ENCODE measurements around the gene CHRNA7. TPM values are rescaled to one million over a fixed set of nuclear protein-coding genes. Genes with fewer than 3 reads are reported as not detected.
A peak's percentile ranks its signal among the peaks of the same experiment; 100 is the strongest.

Gene CHRNA7
- total RNA-seq, 1 experiment from 2014 or later, result 7.8 TPM

GRCh38 chr15:32042269-32042972 lies 12.1 kb downstream of the CHRNA7 start:
- DNase-seq (ENCODE audit: low spot score) (no peak), ATAC-seq (no peak)
- H3K4me1 Mint-ChIP-seq, result peaks cover 16% of the 10 kb centered on the region
- CTCF ChIA-PET, result interaction anchor here (0.8 to 2.4 kb wide), 3 partner anchors 11 to 65 kb away, joined by 3 to 21 read pairs (median 5); partner anchors contain the start of gene CHRNA7
- no peak overlapping the region; the same call in 1 of the 2 replicates for H3K27ac Mint-ChIP-seq
- H3K36me3 Mint-ChIP-seq, result no peaks in the 10 kb centered on the region
- H3K9me3 Mint-ChIP-seq, result no peaks in the 10 kb centered on the region
- TF ChIP-seq TCF7 (CRISPR knock-in tag; IDR thresholded peaks at IDR 0.05; ENCODE audit: low read depth) (no peak), NFYB (CRISPR knock-in tag; conservative IDR thresholded peaks at IDR 0.05; ENCODE audit: low read depth) (no peak), ZNF263 (CRISPR knock-in tag; IDR thresholded peaks at IDR 0.05; ENCODE audit: low read depth) (no peak), ZNF219 (CRISPR knock-in tag; IDR thresholded peaks at IDR 0.05; ENCODE audit: borderline replicate concordance) (no peak), GTF2I (CRISPR knock-in tag; conservative IDR thresholded peaks at IDR 0.05) (no peak), NR2C2 (CRISPR knock-in tag; IDR thresholded peaks at IDR 0.05) (no peak), JAZF1 (CRISPR knock-in tag; IDR thresholded peaks at IDR 0.05) (no peak), ZNF121 (CRISPR knock-in tag; IDR thresholded peaks at IDR 0.05) (no peak), E2F4 (CRISPR knock-in tag; IDR thresholded peaks at IDR 0.05; ENCODE audit: borderline replicate concordance, low read depth) (no peak)
- TF ChIP-seq, protein P1, sequence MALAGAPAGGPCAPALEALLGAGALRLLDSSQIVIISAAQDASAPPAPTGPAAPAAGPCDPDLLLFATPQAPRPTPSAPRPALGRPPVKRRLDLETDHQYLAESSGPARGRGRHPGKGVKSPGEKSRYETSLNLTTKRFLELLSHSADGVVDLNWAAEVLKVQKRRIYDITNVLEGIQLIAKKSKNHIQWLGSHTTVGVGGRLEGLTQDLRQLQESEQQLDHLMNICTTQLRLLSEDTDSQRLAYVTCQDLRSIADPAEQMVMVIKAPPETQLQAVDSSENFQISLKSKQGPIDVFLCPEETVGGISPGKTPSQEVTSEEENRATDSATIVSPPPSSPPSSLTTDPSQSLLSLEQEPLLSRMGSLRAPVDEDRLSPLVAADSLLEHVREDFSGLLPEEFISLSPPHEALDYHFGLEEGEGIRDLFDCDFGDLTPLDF (CRISPR knock-in tag; IDR thresholded peaks at IDR 0.05), result no peak
- no peak overlapping the region for H3K4me3 Mint-ChIP-seq
- H3K27me3 Mint-ChIP-seq (ENCODE audit: low read depth), result no peaks in the 10 kb centered on the region
- POLR2A ChIA-PET, result no interaction called here

- 0 out of 2 replicates have a peak, but pooled peaks cover 4% of the 10 kb centered on the region for H3K27me3 Mint-ChIP-seq (ENCODE audit: low read depth)
- peak; percentile 55; the same call in 1 of the 2 replicates for ATAC-seq
- POLR2A ChIA-PET, result no interaction called here
- CTCF ChIA-PET, result interaction anchor here (1.8 to 2.0 kb wide), 2 partner anchors 24 to 76 kb away, joined by 6 to 10 read pairs; no protein-coding TSS in a partner anchor
- H3K27ac Mint-ChIP-seq, result no peak overlapping the region
- no peak for DNase-seq (ENCODE audit: low spot score)
- peaks cover 28% of the 10 kb centered on the region for H3K36me3 Mint-ChIP-seq
- peaks cover 29% of the 10 kb centered on the region for H3K9me3 Mint-ChIP-seq
- no peak overlapping the region for H3K4me3 Mint-ChIP-seq
- peaks cover 20% of the 10 kb centered on the region for H3K4me1 Mint-ChIP-seq
- TF ChIP-seq FOXP1 (CRISPR knock-in tag; IDR thresholded peaks at IDR 0.05; ENCODE audit: borderline replicate concordance) (no peak), E2F4 (CRISPR knock-in tag; IDR thresholded peaks at IDR 0.05; ENCODE audit: borderline replicate concordance, low read depth) (no peak), FOXJ3 (CRISPR knock-in tag; IDR thresholded peaks at IDR 0.05; ENCODE audit: borderline replicate concordance) (no peak), NR1H2 (CRISPR knock-in tag; IDR thresholded peaks at IDR 0.05) (no peak), ZNF416 (CRISPR knock-in tag; IDR thresholded peaks at IDR 0.05) (no peak), ATF3 (CRISPR knock-in tag; conservative IDR thresholded peaks at IDR 0.05) (no peak)
- TF ChIP-seq, protein P2, sequence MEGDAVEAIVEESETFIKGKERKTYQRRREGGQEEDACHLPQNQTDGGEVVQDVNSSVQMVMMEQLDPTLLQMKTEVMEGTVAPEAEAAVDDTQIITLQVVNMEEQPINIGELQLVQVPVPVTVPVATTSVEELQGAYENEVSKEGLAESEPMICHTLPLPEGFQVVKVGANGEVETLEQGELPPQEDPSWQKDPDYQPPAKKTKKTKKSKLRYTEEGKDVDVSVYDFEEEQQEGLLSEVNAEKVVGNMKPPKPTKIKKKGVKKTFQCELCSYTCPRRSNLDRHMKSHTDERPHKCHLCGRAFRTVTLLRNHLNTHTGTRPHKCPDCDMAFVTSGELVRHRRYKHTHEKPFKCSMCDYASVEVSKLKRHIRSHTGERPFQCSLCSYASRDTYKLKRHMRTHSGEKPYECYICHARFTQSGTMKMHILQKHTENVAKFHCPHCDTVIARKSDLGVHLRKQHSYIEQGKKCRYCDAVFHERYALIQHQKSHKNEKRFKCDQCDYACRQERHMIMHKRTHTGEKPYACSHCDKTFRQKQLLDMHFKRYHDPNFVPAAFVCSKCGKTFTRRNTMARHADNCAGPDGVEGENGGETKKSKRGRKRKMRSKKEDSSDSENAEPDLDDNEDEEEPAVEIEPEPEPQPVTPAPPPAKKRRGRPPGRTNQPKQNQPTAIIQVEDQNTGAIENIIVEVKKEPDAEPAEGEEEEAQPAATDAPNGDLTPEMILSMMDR (IDR thresholded peaks at IDR 0.05), result no peak
- TF ChIP-seq, protein P3, sequence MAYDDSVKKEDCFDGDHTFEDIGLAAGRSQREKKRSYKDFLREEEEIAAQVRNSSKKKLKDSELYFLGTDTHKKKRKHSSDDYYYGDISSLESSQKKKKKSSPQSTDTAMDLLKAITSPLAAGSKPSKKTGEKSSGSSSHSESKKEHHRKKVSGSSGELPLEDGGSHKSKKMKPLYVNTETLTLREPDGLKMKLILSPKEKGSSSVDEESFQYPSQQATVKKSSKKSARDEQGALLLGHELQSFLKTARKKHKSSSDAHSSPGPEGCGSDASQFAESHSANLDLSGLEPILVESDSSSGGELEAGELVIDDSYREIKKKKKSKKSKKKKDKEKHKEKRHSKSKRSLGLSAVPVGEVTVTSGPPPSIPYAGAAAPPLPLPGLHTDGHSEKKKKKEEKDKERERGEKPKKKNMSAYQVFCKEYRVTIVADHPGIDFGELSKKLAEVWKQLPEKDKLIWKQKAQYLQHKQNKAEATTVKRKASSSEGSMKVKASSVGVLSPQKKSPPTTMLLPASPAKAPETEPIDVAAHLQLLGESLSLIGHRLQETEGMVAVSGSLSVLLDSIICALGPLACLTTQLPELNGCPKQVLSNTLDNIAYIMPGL (CRISPR knock-in tag; IDR thresholded peaks at IDR 0.05), result no peak
- TF ChIP-seq, protein P4, sequence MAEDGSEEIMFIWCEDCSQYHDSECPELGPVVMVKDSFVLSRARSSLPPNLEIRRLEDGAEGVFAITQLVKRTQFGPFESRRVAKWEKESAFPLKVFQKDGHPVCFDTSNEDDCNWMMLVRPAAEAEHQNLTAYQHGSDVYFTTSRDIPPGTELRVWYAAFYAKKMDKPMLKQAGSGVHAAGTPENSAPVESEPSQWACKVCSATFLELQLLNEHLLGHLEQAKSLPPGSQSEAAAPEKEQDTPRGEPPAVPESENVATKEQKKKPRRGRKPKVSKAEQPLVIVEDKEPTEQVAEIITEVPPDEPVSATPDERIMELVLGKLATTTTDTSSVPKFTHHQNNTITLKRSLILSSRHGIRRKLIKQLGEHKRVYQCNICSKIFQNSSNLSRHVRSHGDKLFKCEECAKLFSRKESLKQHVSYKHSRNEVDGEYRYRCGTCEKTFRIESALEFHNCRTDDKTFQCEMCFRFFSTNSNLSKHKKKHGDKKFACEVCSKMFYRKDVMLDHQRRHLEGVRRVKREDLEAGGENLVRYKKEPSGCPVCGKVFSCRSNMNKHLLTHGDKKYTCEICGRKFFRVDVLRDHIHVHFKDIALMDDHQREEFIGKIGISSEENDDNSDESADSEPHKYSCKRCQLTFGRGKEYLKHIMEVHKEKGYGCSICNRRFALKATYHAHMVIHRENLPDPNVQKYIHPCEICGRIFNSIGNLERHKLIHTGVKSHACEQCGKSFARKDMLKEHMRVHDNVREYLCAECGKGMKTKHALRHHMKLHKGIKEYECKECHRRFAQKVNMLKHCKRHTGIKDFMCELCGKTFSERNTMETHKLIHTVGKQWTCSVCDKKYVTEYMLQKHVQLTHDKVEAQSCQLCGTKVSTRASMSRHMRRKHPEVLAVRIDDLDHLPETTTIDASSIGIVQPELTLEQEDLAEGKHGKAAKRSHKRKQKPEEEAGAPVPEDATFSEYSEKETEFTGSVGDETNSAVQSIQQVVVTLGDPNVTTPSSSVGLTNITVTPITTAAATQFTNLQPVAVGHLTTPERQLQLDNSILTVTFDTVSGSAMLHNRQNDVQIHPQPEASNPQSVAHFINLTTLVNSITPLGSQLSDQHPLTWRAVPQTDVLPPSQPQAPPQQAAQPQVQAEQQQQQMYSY (CRISPR knock-in tag; IDR thresholded peaks at IDR 0.05), result no peak
Observed at GRCh38 chr15:32053719-32054118, 23.4 kb downstream of the CHRNA7 start.
